H1 (cell line): ENCODE data around the gene SPTLC3.

Experiments
- BRCA1 ChIP-seq: IDR thresholded peaks from 2 replicates; pipeline ENCODE4 v1.6.1; 2012; ENCODE audit warnings: low read depth, low read length, improper control_type of control experiment
- CBX5 ChIP-seq: fragments of 300-800, 300-1000 bp; sonication (generic); IDR thresholded peaks from 2 replicates; pipeline ENCODE4 v1.7.1; 2016; ENCODE audit warnings: antibody characterized with exemption, low read length, low read depth
- CEBPB ChIP-seq: IDR thresholded peaks from 2 replicates; pipeline ENCODE4 v1.6.1; 2012; ENCODE audit warnings: low read depth, low read length
- CREB1 ChIP-seq: IDR thresholded peaks from 2 replicates; pipeline ENCODE4 v1.6.1; 2012; ENCODE audit warnings: inconsistent platforms
- EZH2 ChIP-seq: fragments of 200-600 bp; sonication (generic); IDR thresholded peaks from 2 replicates; pipeline ENCODE4 v1.7.1; 2012; ENCODE audit warnings: low read depth, mild to moderate bottlenecking, moderate library complexity, low read length, inconsistent platforms; ENCODE audit not compliant: severe bottlenecking
- JUND ChIP-seq: IDR thresholded peaks from 2 replicates; pipeline ENCODE4 v1.6.1; 2011; ENCODE audit warnings: mild to moderate bottlenecking, improper control_type of control experiment, low read length
- KDM1A ChIP-seq: fragments of 200-600, 300-600 bp; sonication (generic); IDR thresholded peaks from 2 replicates; pipeline ENCODE4 v1.7.1; 2016; ENCODE audit warnings: mild to moderate bottlenecking, low read length, borderline replicate concordance
- KDM5A ChIP-seq: fragments of 200-600 bp; IDR thresholded peaks from 2 replicates; pipeline ENCODE4 v1.7.1; 2012; ENCODE audit warnings: mild to moderate bottlenecking, low read length, inconsistent platforms, mixed read lengths
- NRF1 ChIP-seq: IDR thresholded peaks from 2 replicates; pipeline ENCODE4 v1.6.1; 2011; ENCODE audit warnings: mild to moderate bottlenecking, low read depth, low read length, improper control_type of control experiment
- POLR2A ChIP-seq, 2 experiments: IDR thresholded peaks; 1 replicate in 1 of 2; 2 replicates in 1 of 2; pipeline ENCODE4 v1.6.1; 2011; ENCODE audit warnings: low read depth in 2 of 2, low read length in 2 of 2, mild to moderate bottlenecking in 2 of 2; ENCODE audit errors: control extremely low read depth in 1 of 2
- TF ChIP-seq, protein P1 (sequence below), 3 experiments: IDR thresholded peaks; 1 replicate in 2 of 3; 2 replicates in 1 of 3; pipeline versions ENCODE4 v1.5.1 to v1.6.1; 2011; ENCODE audit warnings: low read length in 3 of 3, mild to moderate bottlenecking in 3 of 3, inconsistent platforms in 2 of 3, low read depth in 1 of 3, moderate library complexity in 1 of 3; ENCODE audit not compliant: insufficient read depth in 1 of 3; ENCODE audit errors: control extremely low read depth in 1 of 3

DNA sequence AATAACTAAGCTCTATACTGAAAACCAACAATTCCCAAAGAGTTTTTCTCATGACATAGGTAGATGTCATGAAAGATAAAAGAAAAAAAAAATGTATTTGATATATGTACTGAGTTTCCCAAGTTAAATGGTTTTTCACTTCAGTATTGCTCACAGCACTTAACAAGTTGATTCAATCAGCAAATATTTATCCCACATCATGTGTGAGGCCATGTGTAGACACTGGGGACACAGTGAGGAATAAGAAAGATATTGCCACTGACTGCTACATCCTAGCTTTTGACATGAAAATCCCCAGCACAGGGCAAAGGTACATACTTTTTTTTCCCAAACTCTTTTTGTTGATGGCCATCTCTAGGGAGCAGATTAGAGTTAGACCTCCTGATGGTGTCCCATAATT is 25.3 kb downstream of the SPTLC3 start:
- TF ChIP-seq, protein P1, sequence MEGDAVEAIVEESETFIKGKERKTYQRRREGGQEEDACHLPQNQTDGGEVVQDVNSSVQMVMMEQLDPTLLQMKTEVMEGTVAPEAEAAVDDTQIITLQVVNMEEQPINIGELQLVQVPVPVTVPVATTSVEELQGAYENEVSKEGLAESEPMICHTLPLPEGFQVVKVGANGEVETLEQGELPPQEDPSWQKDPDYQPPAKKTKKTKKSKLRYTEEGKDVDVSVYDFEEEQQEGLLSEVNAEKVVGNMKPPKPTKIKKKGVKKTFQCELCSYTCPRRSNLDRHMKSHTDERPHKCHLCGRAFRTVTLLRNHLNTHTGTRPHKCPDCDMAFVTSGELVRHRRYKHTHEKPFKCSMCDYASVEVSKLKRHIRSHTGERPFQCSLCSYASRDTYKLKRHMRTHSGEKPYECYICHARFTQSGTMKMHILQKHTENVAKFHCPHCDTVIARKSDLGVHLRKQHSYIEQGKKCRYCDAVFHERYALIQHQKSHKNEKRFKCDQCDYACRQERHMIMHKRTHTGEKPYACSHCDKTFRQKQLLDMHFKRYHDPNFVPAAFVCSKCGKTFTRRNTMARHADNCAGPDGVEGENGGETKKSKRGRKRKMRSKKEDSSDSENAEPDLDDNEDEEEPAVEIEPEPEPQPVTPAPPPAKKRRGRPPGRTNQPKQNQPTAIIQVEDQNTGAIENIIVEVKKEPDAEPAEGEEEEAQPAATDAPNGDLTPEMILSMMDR (IDR thresholded peaks at IDR 0.05; ENCODE audit: control extremely low read depth in 1 of 3, insufficient read depth in 1 of 3, low read depth in 1 of 3, low read length in 3 of 3) = no peak
- TF ChIP-seq NRF1 (no peak), KDM1A (no peak), POLR2A (IDR thresholded peaks at IDR 0.05; ENCODE audit: control extremely low read depth in 1 of 2, low read depth in 2 of 2, low read length in 2 of 2) (no peak), CREB1 (no peak), KDM5A (no peak), EZH2 (no peak), CBX5 (no peak), CEBPB (no peak), BRCA1 (no peak), JUND (no peak)
